ENCODE data around the gene ARHGAP15. TPM values are rescaled to one million over a fixed set of nuclear protein-coding genes. Genes with fewer than 3 reads are reported as not detected.

The ARHGAP15 gene
- total and polyA plus RNA-seq, 3 experiments from 2014 or later, result 41.3 to 328 (median 41.4) TPM

DNA sequence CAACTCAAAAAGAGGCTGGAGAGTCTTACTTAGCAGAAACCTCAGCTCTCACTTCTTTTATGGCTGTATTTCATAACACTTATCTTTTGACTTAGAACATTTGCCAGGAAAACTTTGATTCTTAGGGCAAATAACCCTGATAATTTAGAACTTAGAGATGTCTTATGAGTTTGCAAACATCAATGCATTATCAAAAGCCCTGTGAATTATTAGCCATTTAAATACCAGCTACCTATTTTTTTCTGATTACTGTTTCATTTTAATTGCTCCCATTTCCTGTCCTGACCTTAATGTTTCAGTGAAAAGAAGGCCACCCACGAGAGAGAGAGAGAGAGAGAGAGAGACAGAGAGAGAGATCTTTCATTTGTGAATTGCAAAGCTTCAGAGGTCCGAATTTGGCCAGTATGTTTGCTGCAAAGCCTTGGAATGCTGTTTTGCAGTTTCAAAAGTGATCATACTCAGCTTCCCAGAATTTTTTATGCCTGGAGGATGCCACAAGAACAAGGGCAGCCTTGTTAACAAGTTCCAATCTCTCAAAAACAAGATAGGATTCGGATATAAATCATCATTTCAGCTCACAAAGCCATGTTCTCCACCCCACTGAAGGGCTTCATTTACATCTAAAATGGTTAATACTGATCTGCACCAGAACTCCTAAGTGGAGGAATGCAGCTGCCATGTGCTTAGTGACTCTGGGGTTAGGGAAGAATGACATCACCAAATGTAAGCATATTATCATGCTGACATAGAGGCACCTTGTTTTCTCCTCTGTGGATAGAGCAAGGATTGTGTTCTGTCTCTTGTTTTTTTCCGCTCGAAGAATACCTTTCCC, 478.2 kb downstream of the ARHGAP15 start:
- Histone ChIP-seq H3K27me3 (ENCODE audit: insufficient read depth, low read length, poor library complexity, severe bottlenecking) (no peaks in the 10 kb centered on the region), H3K27ac (ENCODE audit: low read depth, low read length) (no peak overlapping the region), H3K9me3 (ENCODE audit: low read length) (no peaks in the 10 kb centered on the region), H3K36me3 (ENCODE audit: insufficient read depth, low read length) (no peaks in the 10 kb centered on the region), H3K4me3 (ENCODE audit: low read length) (no peak overlapping the region), H3K4me1 (ENCODE audit: insufficient read depth, low read length) (no peaks in the 10 kb centered on the region)
- Mint-ChIP-seq H3K4me1 (peaks cover 35 to 71% (median 64%) of the 10 kb centered on the region in 3 donors), H3K27ac (peak overlapping the region in 4 of 8 donors; percentile 13 to 85 (median 70)), H3K9me3 (no peaks in the 10 kb centered on the region), H3K36me3 (peaks cover 10 to 56% (median 21%) of the 10 kb centered on the region in 3 donors), H3K4me3 (no peak overlapping the region), H3K27me3 (no peaks in the 10 kb centered on the region)
- no peak for DNase-seq
- ChIA-PET CTCF (interaction anchor here (1.3 kb wide), 1 partner anchor 18 kb away, joined by 3 read pairs; no protein-coding TSS in a partner anchor), POLR2A (no interaction called here)

DNA sequence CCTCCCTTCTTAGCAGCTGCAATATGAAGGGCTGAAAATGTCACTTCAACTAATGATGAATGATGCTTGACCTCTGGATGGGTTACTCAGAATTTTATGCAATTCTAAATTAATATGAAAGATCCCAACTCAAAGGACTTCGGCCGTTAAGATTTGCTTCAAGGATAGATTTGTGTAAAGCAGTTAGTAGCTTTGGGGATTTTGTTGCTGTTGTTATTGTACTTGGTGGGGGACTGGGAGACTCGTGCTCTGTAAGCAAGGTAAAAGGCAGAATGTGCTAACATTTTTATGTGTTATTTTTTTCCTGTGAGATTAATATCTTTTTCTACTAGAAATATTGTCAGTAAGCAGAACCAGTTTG, 478.8 kb downstream of the ARHGAP15 start:
- H3K4me3 Mint-ChIP-seq, result no peak overlapping the region
- ChIA-PET POLR2A (no interaction called here), CTCF (interaction anchor here (1.3 kb wide), 1 partner anchor 17 kb away, joined by 3 read pairs; no protein-coding TSS in a partner anchor)
- Histone ChIP-seq H3K4me3 (ENCODE audit: low read length) (no peak overlapping the region), H3K36me3 (ENCODE audit: insufficient read depth, low read length) (no peaks in the 10 kb centered on the region), H3K9me3 (ENCODE audit: low read length) (no peaks in the 10 kb centered on the region), H3K4me1 (ENCODE audit: insufficient read depth, low read length) (no peaks in the 10 kb centered on the region), H3K27me3 (ENCODE audit: insufficient read depth, low read length, poor library complexity, severe bottlenecking) (no peaks in the 10 kb centered on the region), H3K27ac (ENCODE audit: low read depth, low read length) (no peak overlapping the region)
- DNase-seq, result no peak
- peaks cover 35 to 65% (median 59%) of the 10 kb centered on the region in 3 donors for H3K4me1 Mint-ChIP-seq
- H3K9me3 Mint-ChIP-seq, result no peaks in the 10 kb centered on the region
- no peaks in the 10 kb centered on the region for H3K27me3 Mint-ChIP-seq
- peaks cover 10 to 53% (median 20%) of the 10 kb centered on the region in 3 donors for H3K36me3 Mint-ChIP-seq
- peak overlapping the region in 4 of 8 donors; percentile 1 to 65 (median 30) for H3K27ac Mint-ChIP-seq

DNA sequence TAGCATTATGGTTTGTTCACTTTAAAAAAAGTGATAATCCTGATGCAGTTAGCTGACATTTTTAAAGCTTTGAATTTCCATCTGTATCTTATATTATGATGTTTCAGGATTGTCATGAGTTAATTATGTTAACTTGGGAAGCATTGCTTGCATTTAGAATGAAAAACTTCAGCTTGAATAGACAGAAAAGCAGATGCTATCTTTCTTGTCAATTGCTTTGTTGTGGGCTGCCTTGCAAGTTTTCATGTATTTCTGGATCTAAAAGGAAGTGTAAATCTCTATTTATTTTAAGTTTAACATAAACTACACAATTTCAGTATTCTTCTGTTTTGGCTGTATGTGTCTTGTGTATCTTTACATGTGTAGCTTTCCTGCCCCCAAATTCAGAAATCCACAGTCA, 479.5 kb downstream of the ARHGAP15 start:
- POLR2A ChIA-PET, result no interaction called here

DNA sequence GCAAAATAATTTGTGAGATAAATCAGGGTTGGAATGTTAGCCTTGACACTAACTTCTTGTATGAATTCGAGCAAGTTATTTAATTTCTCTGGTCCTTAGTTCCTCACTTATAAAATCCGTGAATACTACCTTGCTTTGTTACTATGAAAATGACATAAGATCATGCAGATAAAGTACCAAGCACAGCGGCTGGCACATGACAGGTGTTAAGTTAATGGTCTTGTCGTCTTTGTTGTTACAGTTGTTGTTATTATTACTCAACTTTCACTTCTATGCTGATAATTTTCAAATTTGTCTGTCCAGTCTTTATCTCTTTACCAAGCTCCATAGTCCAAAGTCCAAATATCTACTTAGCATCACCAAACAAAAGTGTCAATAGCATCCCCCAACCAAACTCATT, 482.1 kb downstream of the ARHGAP15 start:
- H3K27me3 ChIP-seq (ENCODE audit: insufficient read depth, low read length, poor library complexity, severe bottlenecking), result no peaks in the 10 kb centered on the region
- Mint-ChIP-seq H3K36me3 (peaks cover 10 to 57% (median 30%) of the 10 kb centered on the region in 3 donors), H3K4me1 (peaks cover 52 to 85% (median 78%) of the 10 kb centered on the region in 3 donors), H3K27ac (no peak overlapping the region), H3K9me3 (no peaks in the 10 kb centered on the region), H3K4me3 (no peak overlapping the region), H3K27me3 (no peaks in the 10 kb centered on the region)
- ChIA-PET POLR2A (no interaction called here), CTCF (no interaction called here)
- no peaks in the 10 kb centered on the region for H3K4me1 ChIP-seq (ENCODE audit: insufficient read depth, low read length)
- DNase-seq, result no peak
- no peak overlapping the region for H3K27ac ChIP-seq (ENCODE audit: low read depth, low read length)
- no peak overlapping the region for H3K4me3 ChIP-seq (ENCODE audit: low read length)
- no peaks in the 10 kb centered on the region for H3K36me3 ChIP-seq (ENCODE audit: insufficient read depth, low read length)
- H3K9me3 ChIP-seq (ENCODE audit: low read length), result no peaks in the 10 kb centered on the region

More for the DNA sequence above, 479.5 kb downstream of the ARHGAP15 start:
- peaks cover 37 to 65% (median 59%) of the 10 kb centered on the region in 3 donors for H3K4me1 Mint-ChIP-seq
- H3K4me1 ChIP-seq (ENCODE audit: insufficient read depth, low read length), result no peaks in the 10 kb centered on the region
- no peak overlapping the region for H3K4me3 Mint-ChIP-seq
- CTCF ChIA-PET, result no interaction called here
- H3K27me3 Mint-ChIP-seq, result no peaks in the 10 kb centered on the region
- H3K4me3 ChIP-seq (ENCODE audit: low read length), result no peak overlapping the region
- no peak for DNase-seq
- no peaks in the 10 kb centered on the region for H3K36me3 ChIP-seq (ENCODE audit: insufficient read depth, low read length)
- H3K27ac Mint-ChIP-seq, result peak overlapping the region in 2 of 8 donors; percentile 38 to 39
- H3K27me3 ChIP-seq (ENCODE audit: insufficient read depth, low read length, poor library complexity, severe bottlenecking), result no peaks in the 10 kb centered on the region
- H3K27ac ChIP-seq (ENCODE audit: low read depth, low read length), result no peak overlapping the region
- no peaks in the 10 kb centered on the region for H3K9me3 Mint-ChIP-seq
- peaks cover 10 to 51% (median 22%) of the 10 kb centered on the region in 3 donors for H3K36me3 Mint-ChIP-seq
- H3K9me3 ChIP-seq (ENCODE audit: low read length), result no peaks in the 10 kb centered on the region

DNA sequence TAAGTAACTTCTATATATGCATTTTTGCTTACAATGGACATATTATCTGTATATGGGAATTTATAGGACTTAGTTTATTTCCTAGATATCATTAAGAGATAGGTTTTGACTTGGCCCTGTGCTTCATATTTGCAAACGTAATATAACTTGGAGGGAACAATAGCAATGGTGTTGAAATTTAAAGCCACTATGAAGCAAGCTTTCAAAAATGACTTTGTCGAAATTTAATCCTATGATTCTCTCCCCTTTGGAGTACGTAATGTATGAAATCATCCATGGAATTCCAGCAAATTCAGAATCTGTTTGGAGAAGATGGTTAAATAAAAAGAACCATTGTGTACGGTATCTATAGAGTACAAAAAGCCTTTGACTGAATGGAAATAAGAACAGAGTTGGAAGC, 486.3 kb downstream of the ARHGAP15 start:
- Mint-ChIP-seq H3K4me3 (no peak overlapping the region), H3K36me3 (peaks cover 5 to 60% (median 27%) of the 10 kb centered on the region in 3 donors), H3K27ac (peak overlapping the region in 1 of 8 donors; percentile 23), H3K4me1 (peaks cover 28 to 67% (median 58%) of the 10 kb centered on the region in 3 donors), H3K9me3 (no peaks in the 10 kb centered on the region), H3K27me3 (no peaks in the 10 kb centered on the region)
- no peak overlapping the region for H3K27ac ChIP-seq (ENCODE audit: low read depth, low read length)
- H3K27me3 ChIP-seq (ENCODE audit: insufficient read depth, low read length, poor library complexity, severe bottlenecking), result no peaks in the 10 kb centered on the region
- no peaks in the 10 kb centered on the region for H3K9me3 ChIP-seq (ENCODE audit: low read length)
- H3K36me3 ChIP-seq (ENCODE audit: insufficient read depth, low read length), result no peaks in the 10 kb centered on the region
- ChIA-PET POLR2A (no interaction called here), CTCF (no interaction called here)
- no peaks in the 10 kb centered on the region for H3K4me1 ChIP-seq (ENCODE audit: insufficient read depth, low read length)
- H3K4me3 ChIP-seq (ENCODE audit: low read length), result no peak overlapping the region
- no peak for DNase-seq

DNA sequence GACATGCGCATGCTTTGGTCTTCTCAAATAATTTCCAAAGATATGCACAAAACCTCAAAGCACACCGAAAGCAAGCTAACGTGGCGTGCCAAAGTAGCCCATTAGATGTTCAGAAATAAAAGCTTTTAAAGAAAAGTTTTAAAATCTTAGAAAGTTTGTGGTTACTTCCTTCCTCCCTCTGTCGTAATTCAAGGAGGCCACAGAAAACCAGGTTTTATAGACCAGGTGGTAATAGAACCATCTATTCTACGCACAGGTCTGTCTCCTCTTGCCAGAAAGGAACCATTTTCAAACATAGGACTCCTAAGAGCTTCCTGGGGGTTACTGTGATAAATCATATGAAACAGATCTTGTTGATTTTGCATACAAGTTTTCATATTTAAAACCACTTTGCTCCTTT, 487.2 kb downstream of the ARHGAP15 start:
- Mint-ChIP-seq H3K9me3 (no peaks in the 10 kb centered on the region), H3K4me3 (no peak overlapping the region), H3K27ac (peak overlapping the region in 3 of 8 donors; percentile 5 to 47 (median 46)), H3K27me3 (no peaks in the 10 kb centered on the region), H3K36me3 (peaks cover 5 to 61% (median 24%) of the 10 kb centered on the region in 3 donors), H3K4me1 (peaks cover 24 to 60% (median 52%) of the 10 kb centered on the region in 3 donors)
- ChIA-PET CTCF (no interaction called here), POLR2A (no interaction called here)
- H3K9me3 ChIP-seq (ENCODE audit: low read length), result no peaks in the 10 kb centered on the region
- DNase-seq, result peak in 1 of 5 donors; percentile 21
- H3K4me1 ChIP-seq (ENCODE audit: insufficient read depth, low read length), result no peaks in the 10 kb centered on the region
- H3K27me3 ChIP-seq (ENCODE audit: insufficient read depth, low read length, poor library complexity, severe bottlenecking), result no peaks in the 10 kb centered on the region
- H3K27ac ChIP-seq (ENCODE audit: low read depth, low read length), result no peak overlapping the region
- no peak overlapping the region for H3K4me3 ChIP-seq (ENCODE audit: low read length)
- H3K36me3 ChIP-seq (ENCODE audit: insufficient read depth, low read length), result no peaks in the 10 kb centered on the region

DNA sequence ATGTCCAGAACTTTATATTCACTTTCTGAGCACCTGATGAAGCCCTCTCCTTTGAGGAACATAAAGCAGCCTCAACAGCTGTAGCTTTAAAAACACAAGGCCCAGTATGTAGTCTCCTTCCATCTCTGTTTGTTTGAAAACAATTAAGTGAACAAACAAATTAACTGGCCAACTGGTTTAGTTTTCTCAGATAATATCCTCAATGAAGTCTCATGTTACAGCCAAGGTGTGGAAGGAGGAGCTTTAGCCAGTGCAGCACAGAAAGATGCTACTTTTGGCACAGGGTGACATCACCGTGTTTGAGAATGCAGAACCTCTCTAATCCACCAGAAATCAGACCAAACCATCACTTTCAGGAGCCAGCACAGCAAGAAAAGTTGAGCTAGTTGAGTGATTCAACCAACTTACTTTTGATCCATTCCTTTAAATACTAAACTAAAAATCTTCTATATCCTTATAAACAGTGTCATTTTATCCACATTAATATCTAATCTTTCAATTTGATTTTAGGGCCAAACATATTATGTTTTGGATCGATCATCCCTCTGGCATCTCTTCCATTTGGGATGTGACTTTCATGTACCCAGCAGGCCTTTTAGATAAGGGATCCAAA, 488.7 kb downstream of the ARHGAP15 start:
- Histone ChIP-seq H3K4me1 (ENCODE audit: insufficient read depth, low read length) (no peaks in the 10 kb centered on the region), H3K36me3 (ENCODE audit: insufficient read depth, low read length) (no peaks in the 10 kb centered on the region), H3K4me3 (ENCODE audit: low read length) (no peak overlapping the region), H3K9me3 (ENCODE audit: low read length) (no peaks in the 10 kb centered on the region), H3K27ac (ENCODE audit: low read depth, low read length) (no peak overlapping the region), H3K27me3 (ENCODE audit: insufficient read depth, low read length, poor library complexity, severe bottlenecking) (no peaks in the 10 kb centered on the region)
- peaks cover 8 to 66% (median 23%) of the 10 kb centered on the region in 3 donors for H3K36me3 Mint-ChIP-seq
- H3K4me1 Mint-ChIP-seq, result peaks cover 23 to 54% (median 43%) of the 10 kb centered on the region in 3 donors
- POLR2A ChIA-PET, result no interaction called here
- H3K4me3 Mint-ChIP-seq, result no peak overlapping the region
- peak overlapping the region in 1 of 8 donors; percentile 37 for H3K27ac Mint-ChIP-seq
- CTCF ChIA-PET, result no interaction called here
- no peaks in the 10 kb centered on the region for H3K27me3 Mint-ChIP-seq
- no peaks in the 10 kb centered on the region for H3K9me3 Mint-ChIP-seq
- no peak for DNase-seq

DNA sequence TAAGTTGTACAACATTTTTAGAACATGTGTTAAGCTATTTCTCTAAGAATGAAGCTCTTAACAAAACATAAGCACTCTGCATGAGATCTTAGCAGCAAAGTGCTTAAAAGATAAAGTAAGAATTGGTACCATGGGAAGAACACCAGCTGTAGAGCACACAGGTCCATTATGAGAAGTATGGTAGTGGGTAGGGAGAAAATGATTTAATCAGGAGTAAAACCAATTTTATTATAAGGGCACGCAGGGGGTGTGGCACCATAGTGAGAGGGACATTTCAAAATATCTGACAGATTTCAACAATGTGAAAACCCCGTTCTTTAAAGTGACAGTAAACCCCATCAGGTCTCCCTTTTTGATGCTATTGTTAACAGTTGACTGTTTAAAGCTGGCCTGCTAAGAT, 492.9 kb downstream of the ARHGAP15 start:
- H3K27ac Mint-ChIP-seq, result no peak overlapping the region
- peaks cover 0 to 3% (median 0%) of the 10 kb centered on the region in 5 donors for H3K9me3 Mint-ChIP-seq
- H3K27me3 Mint-ChIP-seq, result no peaks in the 10 kb centered on the region
- Histone ChIP-seq H3K36me3 (ENCODE audit: insufficient read depth, low read length) (peaks cover 23% of the 10 kb centered on the region), H3K9me3 (ENCODE audit: low read length) (no peaks in the 10 kb centered on the region), H3K27me3 (ENCODE audit: insufficient read depth, low read length, poor library complexity, severe bottlenecking) (no peaks in the 10 kb centered on the region), H3K4me3 (ENCODE audit: low read length) (no peak overlapping the region), H3K4me1 (ENCODE audit: insufficient read depth, low read length) (no peaks in the 10 kb centered on the region), H3K27ac (ENCODE audit: low read depth, low read length) (no peak overlapping the region)
- CTCF ChIA-PET, result no interaction called here
- H3K4me1 Mint-ChIP-seq, result peaks cover 3 to 34% (median 14%) of the 10 kb centered on the region in 3 donors
- H3K36me3 Mint-ChIP-seq, result peaks cover 44 to 82% (median 48%) of the 10 kb centered on the region in 3 donors
- peak overlapping the region in 1 of 7 donors; percentile 5 for H3K4me3 Mint-ChIP-seq
- POLR2A ChIA-PET, result no interaction called here
- no peak for DNase-seq

Data from CD8-positive, alpha-beta memory T cell (primary cell).